Ishikawa (cell line): ENCODE data around the gene ADGRG7.
A peak's percentile ranks its signal among the peaks of the same experiment; 100 is the strongest.

Experiments used
- CEBPB ChIP-seq: IDR thresholded peaks from 2 replicates; pipeline ENCODE4 v1.6.1; 2012
- CREB1 ChIP-seq: IDR thresholded peaks from 2 replicates; pipeline ENCODE4 v1.6.1; 2012; ENCODE audit warnings: low read depth
- EGR1 ChIP-seq: IDR thresholded peaks from 2 replicates; pipeline ENCODE4 v1.6.1; 2012
- EP300 ChIP-seq: IDR thresholded peaks from 2 replicates; pipeline ENCODE4 v1.6.1; 2012; ENCODE audit warnings: borderline replicate concordance
- FOXM1 ChIP-seq: IDR thresholded peaks from 2 replicates; pipeline ENCODE4 v1.6.1; 2012; ENCODE audit warnings: low read depth, borderline replicate concordance
- NFIC ChIP-seq: IDR thresholded peaks from 2 replicates; pipeline ENCODE4 v1.6.1; 2012
- RAD21 ChIP-seq: IDR thresholded peaks from 2 replicates; pipeline ENCODE4 v1.6.1; 2012; ENCODE audit warnings: low read depth
- TAF1 ChIP-seq: IDR thresholded peaks from 2 replicates; pipeline ENCODE4 v1.6.1; 2012; ENCODE audit warnings: low read depth, mild to moderate bottlenecking
- TCF12 ChIP-seq: IDR thresholded peaks from 2 replicates; pipeline ENCODE4 v1.6.1; 2012; ENCODE audit warnings: low read depth
- TEAD4 ChIP-seq: IDR thresholded peaks from 2 replicates; pipeline ENCODE4 v1.6.1; 2012
- YY1 ChIP-seq: IDR thresholded peaks from 2 replicates; pipeline ENCODE4 v1.6.1; 2012; ENCODE audit warnings: low read depth
- ZBTB7A ChIP-seq: IDR thresholded peaks from 2 replicates; pipeline ENCODE4 v1.6.1; 2012; ENCODE audit warnings: low read depth
- TF ChIP-seq, protein P1 (sequence below): IDR thresholded peaks from 2 replicates; pipeline ENCODE4 v1.6.1; 2012
- TF ChIP-seq, protein P2 (sequence below): IDR thresholded peaks from 2 replicates; pipeline ENCODE4 v1.6.1; 2012; ENCODE audit warnings: low read depth, mild to moderate bottlenecking
- TF ChIP-seq, protein P3 (sequence below): IDR thresholded peaks from 2 replicates; pipeline ENCODE4 v1.6.1; 2012

ADGRG7 gene

DNA sequence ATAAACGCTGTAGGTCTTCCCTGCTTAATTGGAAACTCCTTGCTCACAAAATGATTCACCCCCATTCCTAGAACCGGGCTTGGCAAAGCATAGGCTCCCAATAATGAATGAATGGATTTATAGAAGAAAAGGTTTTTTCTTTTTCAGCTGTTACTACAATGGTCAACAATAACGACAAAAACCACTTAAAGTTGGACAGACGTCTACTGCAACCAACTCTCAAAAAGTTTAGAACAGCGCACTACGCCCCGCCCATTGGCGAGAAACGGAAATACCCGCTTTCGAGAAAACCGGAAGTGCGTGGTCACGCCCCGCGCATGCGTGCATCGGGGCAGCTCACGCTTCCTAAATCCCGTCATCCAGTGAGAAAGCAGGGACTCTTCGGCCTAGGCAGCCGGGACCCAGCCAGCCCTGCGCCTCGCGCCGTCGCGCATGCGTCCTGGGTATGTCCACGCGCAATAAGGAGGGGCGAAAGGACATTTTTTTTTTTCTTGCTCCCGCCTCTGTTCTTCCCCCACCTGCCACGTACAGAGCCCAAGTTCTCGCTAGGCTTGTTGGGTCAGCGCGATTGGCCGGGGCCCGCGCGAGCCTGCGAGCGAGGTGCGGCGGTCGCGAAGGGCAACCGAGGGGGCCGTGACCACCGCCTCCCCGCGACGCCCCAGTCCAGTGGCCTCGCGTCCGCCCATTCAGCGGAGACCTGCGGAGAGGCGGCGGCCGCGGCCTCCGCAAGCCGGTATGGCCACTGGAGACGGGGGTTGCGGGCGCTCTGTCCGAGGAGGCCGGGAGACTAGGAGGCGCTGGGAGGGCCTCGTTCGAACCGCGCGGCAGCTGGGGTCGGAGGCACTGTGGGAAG, 99.8 kb downstream of the ADGRG7 start, which contains the start of gene TFG:
Gene TFG, plus strand, starts transcription at position 506 of the 853 bp plus-strand sequence. CDS start 4,192 bp downstream, outside the sequence.
- TF ChIP-seq TAF1 (peak; percentile 49; the same call in 1 of the 2 replicates), EP300 (no peak), TEAD4 (0 out of 2 replicates have a peak, but pooled peaks have one; percentile 4), ZBTB7A (0 out of 2 replicates have a peak, but pooled peaks have one; percentile 28), CREB1 (peak; percentile 35; the same call in 1 of the 2 replicates), FOXM1 (no peak), NFIC (0 out of 2 replicates have a peak, but pooled peaks have one; percentile 3)
- TF ChIP-seq, protein P1, sequence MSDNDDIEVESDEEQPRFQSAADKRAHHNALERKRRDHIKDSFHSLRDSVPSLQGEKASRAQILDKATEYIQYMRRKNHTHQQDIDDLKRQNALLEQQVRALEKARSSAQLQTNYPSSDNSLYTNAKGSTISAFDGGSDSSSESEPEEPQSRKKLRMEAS = peak; percentile 69; the same call in 1 of the 2 replicates

DNA sequence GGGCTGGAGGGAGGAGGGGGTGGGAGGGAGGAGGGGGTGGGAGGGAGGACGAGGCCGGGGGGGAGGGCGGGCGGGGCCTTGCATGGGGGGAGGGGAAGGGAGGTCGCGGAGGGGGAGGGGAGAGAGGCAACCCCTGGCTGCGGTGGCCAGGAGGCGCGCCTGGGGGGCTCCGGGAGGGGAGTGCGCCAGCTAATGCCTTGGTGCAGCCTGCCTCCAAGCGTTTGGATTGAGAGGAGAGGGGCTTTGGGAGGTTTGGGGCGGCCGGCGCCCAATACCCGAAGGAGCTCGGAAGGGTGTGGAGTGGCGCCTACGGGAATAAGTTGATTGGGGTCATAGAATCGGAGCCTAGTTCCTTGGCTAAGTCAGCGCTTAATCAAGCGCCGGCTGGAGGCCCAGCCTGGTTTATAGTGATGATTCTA, 100.5 kb downstream of the ADGRG7 start:
- TF ChIP-seq EGR1 (no peak), EP300 (no peak), TEAD4 (no peak), YY1 (no peak), TCF12 (no peak)
- TF ChIP-seq, protein P1 = no peak
- TF ChIP-seq, protein P2, sequence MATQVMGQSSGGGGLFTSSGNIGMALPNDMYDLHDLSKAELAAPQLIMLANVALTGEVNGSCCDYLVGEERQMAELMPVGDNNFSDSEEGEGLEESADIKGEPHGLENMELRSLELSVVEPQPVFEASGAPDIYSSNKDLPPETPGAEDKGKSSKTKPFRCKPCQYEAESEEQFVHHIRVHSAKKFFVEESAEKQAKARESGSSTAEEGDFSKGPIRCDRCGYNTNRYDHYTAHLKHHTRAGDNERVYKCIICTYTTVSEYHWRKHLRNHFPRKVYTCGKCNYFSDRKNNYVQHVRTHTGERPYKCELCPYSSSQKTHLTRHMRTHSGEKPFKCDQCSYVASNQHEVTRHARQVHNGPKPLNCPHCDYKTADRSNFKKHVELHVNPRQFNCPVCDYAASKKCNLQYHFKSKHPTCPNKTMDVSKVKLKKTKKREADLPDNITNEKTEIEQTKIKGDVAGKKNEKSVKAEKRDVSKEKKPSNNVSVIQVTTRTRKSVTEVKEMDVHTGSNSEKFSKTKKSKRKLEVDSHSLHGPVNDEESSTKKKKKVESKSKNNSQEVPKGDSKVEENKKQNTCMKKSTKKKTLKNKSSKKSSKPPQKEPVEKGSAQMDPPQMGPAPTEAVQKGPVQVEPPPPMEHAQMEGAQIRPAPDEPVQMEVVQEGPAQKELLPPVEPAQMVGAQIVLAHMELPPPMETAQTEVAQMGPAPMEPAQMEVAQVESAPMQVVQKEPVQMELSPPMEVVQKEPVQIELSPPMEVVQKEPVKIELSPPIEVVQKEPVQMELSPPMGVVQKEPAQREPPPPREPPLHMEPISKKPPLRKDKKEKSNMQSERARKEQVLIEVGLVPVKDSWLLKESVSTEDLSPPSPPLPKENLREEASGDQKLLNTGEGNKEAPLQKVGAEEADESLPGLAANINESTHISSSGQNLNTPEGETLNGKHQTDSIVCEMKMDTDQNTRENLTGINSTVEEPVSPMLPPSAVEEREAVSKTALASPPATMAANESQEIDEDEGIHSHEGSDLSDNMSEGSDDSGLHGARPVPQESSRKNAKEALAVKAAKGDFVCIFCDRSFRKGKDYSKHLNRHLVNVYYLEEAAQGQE = no peak

DNA sequence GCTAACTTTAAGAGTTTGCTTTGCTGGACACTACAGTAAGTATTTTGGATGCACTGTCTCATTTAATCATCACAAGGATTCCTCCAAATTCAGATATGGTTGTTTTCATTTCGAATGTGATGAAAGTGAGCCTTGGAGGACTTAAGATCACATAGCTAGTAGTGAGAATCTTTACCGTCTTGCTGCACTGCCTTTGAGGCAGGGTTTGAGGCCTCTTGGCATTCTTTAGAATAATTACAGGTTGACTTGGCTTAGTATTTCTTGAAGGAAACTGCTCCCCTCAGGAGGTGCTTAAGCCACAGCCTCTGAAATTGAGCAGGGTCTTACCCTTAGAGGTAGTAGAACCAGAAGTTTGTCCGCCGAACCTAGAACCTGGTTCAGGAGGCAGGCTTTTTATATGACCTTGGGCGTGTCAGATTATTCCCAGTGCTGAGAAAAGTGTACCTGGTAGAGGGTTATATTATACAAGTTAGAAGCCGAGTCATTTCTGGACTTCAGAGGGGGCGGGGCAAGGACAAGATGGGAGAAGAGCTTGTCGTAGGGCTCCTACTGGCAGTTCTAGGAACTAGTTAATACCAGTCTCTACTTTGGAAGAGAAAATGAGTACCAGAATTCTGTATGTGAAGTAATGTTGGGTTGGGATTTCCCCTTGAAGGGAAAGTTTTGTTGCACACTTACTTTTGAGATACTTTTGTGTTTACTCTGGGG, 101.0 kb downstream of the ADGRG7 start:
- TF ChIP-seq, protein P3, sequence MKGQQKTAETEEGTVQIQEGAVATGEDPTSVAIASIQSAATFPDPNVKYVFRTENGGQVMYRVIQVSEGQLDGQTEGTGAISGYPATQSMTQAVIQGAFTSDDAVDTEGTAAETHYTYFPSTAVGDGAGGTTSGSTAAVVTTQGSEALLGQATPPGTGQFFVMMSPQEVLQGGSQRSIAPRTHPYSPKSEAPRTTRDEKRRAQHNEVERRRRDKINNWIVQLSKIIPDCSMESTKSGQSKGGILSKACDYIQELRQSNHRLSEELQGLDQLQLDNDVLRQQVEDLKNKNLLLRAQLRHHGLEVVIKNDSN = no peak
- no peak for TF ChIP-seq EP300
- TF ChIP-seq EGR1 = no peak
- TF ChIP-seq, protein P1 = no peak
- TF ChIP-seq TEAD4 = no peak
- TF ChIP-seq RAD21 = no peak
- no peak for TF ChIP-seq TCF12
- no peak for TF ChIP-seq YY1
- no peak for TF ChIP-seq TAF1
- TF ChIP-seq CEBPB = no peak
- no peak for TF ChIP-seq ZBTB7A
- no peak for TF ChIP-seq CREB1
- TF ChIP-seq, protein P2 = no peak
- TF ChIP-seq FOXM1 = no peak
- TF ChIP-seq NFIC = no peak

DNA sequence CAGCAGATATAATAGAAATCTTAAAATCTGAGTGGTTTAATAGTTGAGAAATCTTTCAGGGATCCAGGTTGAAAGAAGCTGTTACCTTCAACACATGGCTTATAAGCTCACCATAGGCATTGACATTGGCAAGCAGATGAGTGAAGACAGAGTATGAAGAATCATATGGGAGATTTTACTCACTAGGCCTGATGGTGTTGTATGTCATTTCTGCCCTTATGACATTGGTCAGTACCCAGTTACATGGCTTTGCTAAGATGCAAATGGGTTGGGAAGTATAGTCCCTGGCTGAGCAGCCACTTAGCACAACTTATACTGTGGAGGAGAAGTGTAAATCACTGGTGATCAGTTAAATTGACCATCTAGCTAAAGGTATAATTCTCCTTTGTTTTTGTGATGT, 105.8 kb downstream of the ADGRG7 start:
- TF ChIP-seq, protein P3 = no peak
- TF ChIP-seq NFIC = no peak
- no peak for TF ChIP-seq CREB1
- TF ChIP-seq ZBTB7A = no peak
- no peak for TF ChIP-seq TCF12
- TF ChIP-seq, protein P2 = no peak
- TF ChIP-seq YY1 = no peak
- TF ChIP-seq, protein P1 = no peak
- no peak for TF ChIP-seq TEAD4
- no peak for TF ChIP-seq TAF1
- no peak for TF ChIP-seq CEBPB
- TF ChIP-seq FOXM1 = no peak
- TF ChIP-seq EGR1 = no peak
- TF ChIP-seq EP300 = no peak
